ENCODE data around the gene PSMA5. TPM values are rescaled to one million over a fixed set of nuclear protein-coding genes. Genes with fewer than 3 reads are reported as not detected.

The PSMA5 gene
- polyA plus RNA-seq, 1 experiment = 151 TPM

DNA sequence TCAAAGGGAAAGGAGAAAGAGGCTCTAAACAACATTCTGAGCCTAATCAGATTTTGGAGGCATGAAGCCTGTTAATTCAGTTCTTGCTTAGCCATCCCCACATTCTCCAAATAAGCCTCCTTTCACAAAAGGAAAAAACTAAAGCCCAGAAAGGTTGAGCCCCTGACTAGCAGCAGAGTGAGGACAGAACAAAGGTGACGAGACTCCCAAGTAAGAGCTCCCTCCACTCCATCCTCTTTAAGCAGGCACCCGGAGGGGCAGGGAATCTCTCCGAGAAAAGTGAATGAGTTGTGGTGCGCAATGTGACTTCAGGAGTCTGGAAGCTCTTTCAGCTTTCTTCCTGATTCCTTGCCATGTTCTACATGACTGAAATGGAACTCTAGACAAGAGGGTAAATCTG, 76.1 kb downstream of the PSMA5 start:
- TF ChIP-seq, protein P1, sequence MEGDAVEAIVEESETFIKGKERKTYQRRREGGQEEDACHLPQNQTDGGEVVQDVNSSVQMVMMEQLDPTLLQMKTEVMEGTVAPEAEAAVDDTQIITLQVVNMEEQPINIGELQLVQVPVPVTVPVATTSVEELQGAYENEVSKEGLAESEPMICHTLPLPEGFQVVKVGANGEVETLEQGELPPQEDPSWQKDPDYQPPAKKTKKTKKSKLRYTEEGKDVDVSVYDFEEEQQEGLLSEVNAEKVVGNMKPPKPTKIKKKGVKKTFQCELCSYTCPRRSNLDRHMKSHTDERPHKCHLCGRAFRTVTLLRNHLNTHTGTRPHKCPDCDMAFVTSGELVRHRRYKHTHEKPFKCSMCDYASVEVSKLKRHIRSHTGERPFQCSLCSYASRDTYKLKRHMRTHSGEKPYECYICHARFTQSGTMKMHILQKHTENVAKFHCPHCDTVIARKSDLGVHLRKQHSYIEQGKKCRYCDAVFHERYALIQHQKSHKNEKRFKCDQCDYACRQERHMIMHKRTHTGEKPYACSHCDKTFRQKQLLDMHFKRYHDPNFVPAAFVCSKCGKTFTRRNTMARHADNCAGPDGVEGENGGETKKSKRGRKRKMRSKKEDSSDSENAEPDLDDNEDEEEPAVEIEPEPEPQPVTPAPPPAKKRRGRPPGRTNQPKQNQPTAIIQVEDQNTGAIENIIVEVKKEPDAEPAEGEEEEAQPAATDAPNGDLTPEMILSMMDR (IDR thresholded peaks at IDR 0.05; ENCODE audit: low read depth, low read length) = no peak
- Histone ChIP-seq H3K27me3 (ENCODE audit: control insufficient read depth, insufficient read depth, low read length) (no peaks in the 10 kb centered on the region), H3K9me3 (ENCODE audit: control insufficient read depth, insufficient read depth, low read length) (no peaks in the 10 kb centered on the region), H3K4me3 (ENCODE audit: low read depth, low read length) (no peak overlapping the region), H3K27ac (ENCODE audit: low read depth, low read length) (no peak overlapping the region)
- CTCF ChIA-PET = no interaction called here
- POLR2A ChIA-PET = no interaction called here
- DNase-seq (ENCODE audit: low read depth, low spot score) = no peak

Other genes with a start within 250 kb of the PSMA5 start
- 301 and 332 TPM in 2 replicates for gene SARS1, start 212.5 kb downstream of the PSMA5 start, polyA plus RNA-seq (2011; rRNA removed)
- gene CELSR2, start 176.9 kb downstream of the PSMA5 start, polyA plus RNA-seq (2011; rRNA removed) = 1.1 and 1.8 TPM in 2 replicates
- gene PSRC1, start 143.3 kb downstream of the PSMA5 start, polyA plus RNA-seq (2011; rRNA removed) = 17.3 and 18.5 TPM in 2 replicates
- gene MYBPHL, start 119.4 kb downstream of the PSMA5 start, polyA plus RNA-seq (2011; rRNA removed) = not detected in 2 replicates
- 37.2 and 42.8 TPM in 2 replicates for gene SORT1, start 28.5 kb downstream of the PSMA5 start, polyA plus RNA-seq (2011; rRNA removed)
- gene SYPL2, start 40.1 kb upstream of the PSMA5 start, polyA plus RNA-seq (2011; rRNA removed) = 0.26 and 0.40 TPM in 2 replicates
- 1.5 TPM in 2 replicates for gene ATXN7L2, start 57.5 kb upstream of the PSMA5 start, polyA plus RNA-seq (2011; rRNA removed)
- gene CYB561D1, start 67.6 kb upstream of the PSMA5 start, polyA plus RNA-seq (2011; rRNA removed) = 5.0 and 5.4 TPM in 2 replicates
- 1.5 and 2.3 TPM in 2 replicates for gene AMIGO1, start 83.3 kb upstream of the PSMA5 start, polyA plus RNA-seq (2011; rRNA removed)
- gene GPR61, start 113.4 kb upstream of the PSMA5 start, polyA plus RNA-seq (2011; rRNA removed) = not detected in 2 replicates
- gene GNAI3, start 122.2 kb upstream of the PSMA5 start, polyA plus RNA-seq (2011; rRNA removed) = 10.2 and 14.8 TPM in 2 replicates
- gene GNAT2, start 193.2 kb upstream of the PSMA5 start, polyA plus RNA-seq (2011; rRNA removed) = 0.06 TPM in 1 of 2 replicates, not detected in the other
- 35.4 and 54.2 TPM in 2 replicates for gene AMPD2, start 193.4 kb upstream of the PSMA5 start, polyA plus RNA-seq (2011; rRNA removed)
- gene GSTM4, start 229.7 kb upstream of the PSMA5 start, polyA plus RNA-seq (2011; rRNA removed) = 62.6 and 64.1 TPM in 2 replicates
- gene GSTM2, start 241.6 kb upstream of the PSMA5 start, polyA plus RNA-seq (2011; rRNA removed) = 90.2 and 93.8 TPM in 2 replicates

Data from AG04450 (cell line).